Liver (tissue), 9 donors: Measurements from ENCODE around the gene MBLAC1. TPM values are rescaled to one million over a fixed set of nuclear protein-coding genes. Genes with fewer than 3 reads are reported as not detected.
A peak's percentile ranks its signal among the peaks of the same experiment; 100 is the strongest.

Experiments used
- DNase-seq: peaks from one replicate; pipeline ENCODE4 v3.0.0-alpha.2; 2017; ENCODE audit warnings: low spot score
- H3K27ac ChIP-seq, 2 donors: one replicate each; pipeline ENCODE4 v1.7.0; 2013; ENCODE audit warnings: inconsistent platforms in 2 of 2, low read length in 2 of 2, control low read depth in 1 of 2, low read depth in 1 of 2, mild to moderate bottlenecking in 1 of 2
- H3K27me3 ChIP-seq, 4 donors: one replicate each; pipeline versions ENCODE4 v1.6.1 to v1.7.0; 2013; ENCODE audit warnings: low read length in 3 of 4, inconsistent platforms in 1 of 4, mild to moderate bottlenecking in 1 of 4, moderate library complexity in 1 of 4; ENCODE audit not compliant: control insufficient read depth in 4 of 4, insufficient read depth in 4 of 4
- H3K36me3 ChIP-seq, 4 donors: one replicate each; pipeline versions ENCODE4 v1.6.1 to v1.7.0; 2013; ENCODE audit warnings: low read length in 3 of 4, mild to moderate bottlenecking in 3 of 4, low read depth in 1 of 4, moderate library complexity in 1 of 4; ENCODE audit not compliant: control insufficient read depth in 4 of 4, insufficient read depth in 3 of 4
- H3K4me1 ChIP-seq, 4 donors: one replicate each; pipeline versions ENCODE4 v1.6.1 to v1.7.0; 2013; ENCODE audit warnings: low read length in 3 of 4, mild to moderate bottlenecking in 3 of 4, moderate library complexity in 1 of 4; ENCODE audit not compliant: control insufficient read depth in 4 of 4, insufficient read depth in 4 of 4
- H3K4me3 ChIP-seq, 3 donors: one replicate each; pipeline versions ENCODE4 v1.6.1 to v1.7.0; 2013; ENCODE audit warnings: low read length in 3 of 3, control low read depth in 1 of 3, low read depth in 1 of 3, mild to moderate bottlenecking in 1 of 3
- H3K9ac ChIP-seq, 2 donors: one replicate each; pipeline ENCODE4 v1.7.0; 2013; ENCODE audit warnings: low read length in 2 of 2, mild to moderate bottlenecking in 2 of 2, moderate library complexity in 2 of 2, control low read depth in 1 of 2, low read depth in 1 of 2
- H3K9me3 ChIP-seq, 4 donors: one replicate each; pipeline versions ENCODE4 v1.6.1 to v1.7.0; 2013; ENCODE audit warnings: low read length in 3 of 4; ENCODE audit not compliant: control insufficient read depth in 4 of 4
- ATF3 ChIP-seq: IDR thresholded peaks from 2 replicates; pipeline ENCODE4 v1.6.1; 2016; ENCODE audit warnings: antibody characterized with exemption
- CTCF ChIP-seq: fragments of 150-350 bp; IDR thresholded peaks from 2 replicates; pipeline ENCODE4 v1.5.1; 2017; ENCODE audit warnings: improper control_type of control experiment, low read depth, low read length; ENCODE audit not compliant: missing input control
- EGR1 ChIP-seq, 2 donors: IDR thresholded peaks; 2 replicates each; pipeline ENCODE4 v1.6.1; 2016 to 2018; ENCODE audit warnings: antibody characterized with exemption in 2 of 2, low read depth in 2 of 2
- FOXA1 ChIP-seq: IDR thresholded peaks from 2 replicates; pipeline ENCODE4 v1.6.1; 2016; ENCODE audit warnings: antibody characterized with exemption
- FOXA2 ChIP-seq: IDR thresholded peaks from 2 replicates; pipeline ENCODE4 v1.6.1; 2016; ENCODE audit warnings: antibody characterized with exemption
- GABPA ChIP-seq, 2 donors: IDR thresholded peaks in 1 of 2; conservative IDR thresholded peaks in 1 of 2; 2 replicates each; pipeline ENCODE4 v1.6.1; 2016; ENCODE audit warnings: antibody characterized with exemption in 2 of 2, mild to moderate bottlenecking in 1 of 2, moderate library complexity in 1 of 2
- HNF4A ChIP-seq, 2 donors: conservative IDR thresholded peaks; 2 replicates each; pipeline ENCODE4 v1.6.1; 2016; ENCODE audit warnings: antibody characterized with exemption in 2 of 2, mild to moderate bottlenecking in 2 of 2
- HNF4G ChIP-seq: IDR thresholded peaks from 2 replicates; pipeline ENCODE4 v1.6.1; 2016; ENCODE audit warnings: antibody characterized with exemption
- JUND ChIP-seq, 2 donors: IDR thresholded peaks; 2 replicates each; pipeline ENCODE4 v1.6.1; 2016; ENCODE audit warnings: antibody characterized with exemption in 2 of 2
- NR2F2 ChIP-seq: IDR thresholded peaks from 2 replicates; pipeline ENCODE4 v1.6.1; 2016; ENCODE audit warnings: antibody characterized with exemption
- RAD21 ChIP-seq, 2 donors: IDR thresholded peaks; 2 replicates each; pipeline ENCODE4 v1.6.1; 2016; ENCODE audit warnings: antibody characterized with exemption in 2 of 2, mild to moderate bottlenecking in 2 of 2
- REST ChIP-seq: IDR thresholded peaks from 2 replicates; pipeline ENCODE4 v1.6.1; 2016; ENCODE audit warnings: antibody characterized with exemption, mild to moderate bottlenecking
- RXRA ChIP-seq, 2 donors: IDR thresholded peaks; 2 replicates each; pipeline ENCODE4 v1.6.1; 2017 to 2018; ENCODE audit warnings: antibody characterized with exemption in 2 of 2, mild to moderate bottlenecking in 1 of 2
- SP1 ChIP-seq: IDR thresholded peaks from 2 replicates; pipeline ENCODE4 v1.6.1; 2018; ENCODE audit warnings: antibody characterized with exemption, mild to moderate bottlenecking
- TAF1 ChIP-seq: conservative IDR thresholded peaks from 2 replicates; pipeline ENCODE4 v1.6.1; 2016; ENCODE audit warnings: antibody characterized with exemption, mild to moderate bottlenecking
- YY1 ChIP-seq: IDR thresholded peaks from 2 replicates; pipeline ENCODE4 v1.6.1; 2016; ENCODE audit warnings: antibody characterized with exemption, mild to moderate bottlenecking
- WGBS: extraction: QIAGEN DNeasy Blood & Tissue Kit; methylation state at CpG from one replicate; pipeline ENCODE4 v1.1.7; 2013; 5-methylcytosine and 5-hydroxymethylcytosine counted together
- polyA plus RNA-seq, 2 donors: library from polyadenylated mRNA; stranded (reverse) in 1 of 2; unstranded in 1 of 2; fragments of 200-250 nt in 1 of 2; fragments of >200 nt in 1 of 2; fragmentation: Nextera tagmentation in 1 of 2; extraction: Ambion mirVana in 1 of 2; gene quantifications; one replicate each; pipeline versions ENCODE4 v1.2.1 to v1.2.3, GENCODE V29; 2013 to 2015
- total RNA-seq, 2 donors: library from RNA; depleted of rRNA; stranded (reverse); fragments of >200 nt; gene quantifications; one replicate each; pipeline ENCODE4 v1.2.3, GENCODE V29; 2014
- TF ChIP-seq, protein P1 (sequence below): IDR thresholded peaks from 2 replicates; pipeline ENCODE4 v1.6.1; 2016; ENCODE audit warnings: antibody characterized with exemption
- TF ChIP-seq, protein P2 (sequence below): IDR thresholded peaks from 2 replicates; pipeline ENCODE4 v1.6.1; 2016; ENCODE audit warnings: antibody characterized with exemption
- donor health status: healthy.
- donor health status: healthy.
- donor health status: healthy.
- donor health status: healthy.
- donor health status: healthy.

Gene MBLAC1
- total and polyA plus RNA-seq, 4 donors = 1.0 to 1.4 (median 1.3) TPM

DNA sequence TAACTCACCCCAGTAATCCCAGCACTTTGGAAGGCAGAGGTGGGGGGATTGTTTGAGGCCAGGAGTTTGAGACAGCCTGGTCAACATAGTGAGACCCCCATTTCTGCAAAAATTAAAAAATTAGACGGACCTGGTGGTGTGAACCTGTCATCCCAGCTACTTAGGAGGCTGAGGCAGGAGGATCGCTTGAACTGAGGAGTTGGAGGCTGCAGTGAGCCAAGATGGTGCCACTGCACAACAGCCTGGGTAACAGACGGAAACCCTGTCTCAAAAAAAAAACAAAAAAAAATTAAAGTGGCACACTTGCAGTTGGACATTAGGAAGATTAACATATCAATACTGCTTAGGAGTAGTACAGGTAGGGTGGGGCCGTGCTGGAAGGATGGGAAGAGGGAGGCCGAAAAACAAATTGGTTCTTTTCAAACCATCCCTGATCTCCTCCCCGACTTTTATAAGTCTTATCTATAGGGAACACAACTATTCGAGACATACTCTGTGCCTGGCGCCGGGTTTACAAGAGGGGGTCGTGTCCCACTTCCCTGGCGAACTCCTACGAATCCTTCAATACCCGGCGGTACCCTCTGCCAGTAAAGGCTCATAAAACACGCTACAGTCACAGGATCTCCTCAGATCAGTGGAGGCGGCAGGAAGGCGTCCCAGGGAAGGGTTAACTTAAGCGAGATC, 8.2 kb upstream of the MBLAC1 start:
- peaks cover 3 to 26% (median 19%) of the 10 kb centered on the region in 4 donors for H3K4me1 ChIP-seq
- peaks cover 0 to 4% (median 0%) of the 10 kb centered on the region in 4 donors for H3K36me3 ChIP-seq
- no peak for DNase-seq
- peak overlapping the region in 1 of 2 donors; percentile 60 for H3K27ac ChIP-seq
- peak overlapping the region; percentile 77 to 99 (median 95) for H3K4me3 ChIP-seq
- H3K9ac ChIP-seq = peak overlapping the region; percentile 10 to 81
- no peaks in the 10 kb centered on the region for H3K27me3 ChIP-seq
- TF ChIP-seq NR2F2 (no peak), GABPA (IDR thresholded peaks at IDR 0.05 in 1 of 2, conservative IDR thresholded peaks at IDR 0.05 in 1 of 2) (no peak), EGR1 (IDR thresholded peaks at IDR 0.05; ENCODE audit: low read depth in 2 of 2) (no peak), REST (no peak), HNF4A (conservative IDR thresholded peaks at IDR 0.05) (no peak), HNF4G (no peak), YY1 (no peak), TAF1 (no peak), FOXA1 (no peak), JUND (IDR thresholded peaks at IDR 0.05) (no peak), RAD21 (IDR thresholded peaks at IDR 0.05) (no peak), CTCF (no peak), SP1 (no peak), ATF3 (no peak), RXRA (IDR thresholded peaks at IDR 0.05) (no peak), FOXA2 (no peak)
- TF ChIP-seq, protein P1, sequence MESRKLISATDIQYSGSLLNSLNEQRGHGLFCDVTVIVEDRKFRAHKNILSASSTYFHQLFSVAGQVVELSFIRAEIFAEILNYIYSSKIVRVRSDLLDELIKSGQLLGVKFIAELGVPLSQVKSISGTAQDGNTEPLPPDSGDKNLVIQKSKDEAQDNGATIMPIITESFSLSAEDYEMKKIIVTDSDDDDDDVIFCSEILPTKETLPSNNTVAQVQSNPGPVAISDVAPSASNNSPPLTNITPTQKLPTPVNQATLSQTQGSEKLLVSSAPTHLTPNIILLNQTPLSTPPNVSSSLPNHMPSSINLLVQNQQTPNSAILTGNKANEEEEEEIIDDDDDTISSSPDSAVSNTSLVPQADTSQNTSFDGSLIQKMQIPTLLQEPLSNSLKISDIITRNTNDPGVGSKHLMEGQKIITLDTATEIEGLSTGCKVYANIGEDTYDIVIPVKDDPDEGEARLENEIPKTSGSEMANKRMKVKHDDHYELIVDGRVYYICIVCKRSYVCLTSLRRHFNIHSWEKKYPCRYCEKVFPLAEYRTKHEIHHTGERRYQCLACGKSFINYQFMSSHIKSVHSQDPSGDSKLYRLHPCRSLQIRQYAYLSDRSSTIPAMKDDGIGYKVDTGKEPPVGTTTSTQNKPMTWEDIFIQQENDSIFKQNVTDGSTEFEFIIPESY = no peak
- TF ChIP-seq, protein P2, sequence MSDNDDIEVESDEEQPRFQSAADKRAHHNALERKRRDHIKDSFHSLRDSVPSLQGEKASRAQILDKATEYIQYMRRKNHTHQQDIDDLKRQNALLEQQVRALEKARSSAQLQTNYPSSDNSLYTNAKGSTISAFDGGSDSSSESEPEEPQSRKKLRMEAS = no peak
- no peaks in the 10 kb centered on the region for H3K9me3 ChIP-seq
- WGBS = 21% methylated on average over 18 of the region's 18 CpGs
